22Rv1 (cell line): ENCODE data around the gene KIF25.

Experiments used
- CTCF ChIP-seq: fragments of 450-650 bp; IDR thresholded peaks from 2 replicates; pipeline ENCODE4 v1.5.1; 2017; ENCODE audit warnings: mild to moderate bottlenecking
- ZFX ChIP-seq: fragments of 450-650 bp; IDR thresholded peaks from 2 replicates; pipeline ENCODE4 v1.6.1; 2017; ENCODE audit warnings: antibody characterized with exemption, borderline replicate concordance

GRCh38 chr6:168064226-168064807, 66.8 kb downstream of the KIF25 start:
- no peak for TF ChIP-seq CTCF
- TF ChIP-seq ZFX, result no peak
